H7 (cell line): Measurements from ENCODE around the gene ZDHHC22. TPM values are rescaled to one million over a fixed set of nuclear protein-coding genes. Genes with fewer than 3 reads are reported as not detected.

Source experiments
- DNase-seq: peaks from one replicate; pipeline ENCODE4 v3.0.0; 2012
- H3K27me3 ChIP-seq: 2 replicates; pipeline ENCODE4 v1.6.0; 2011; ENCODE audit warnings: mild to moderate bottlenecking, low read length; ENCODE audit not compliant: control insufficient read depth, insufficient read depth
- H3K36me3 ChIP-seq: replicated peaks from 2 replicates; pipeline ENCODE4 v1.5.1; 2011; ENCODE audit warnings: low read length; ENCODE audit not compliant: control insufficient read depth, insufficient read depth
- H3K4me3 ChIP-seq: 2 replicates; pipeline ENCODE4 v1.5.1; 2011; ENCODE audit warnings: low read depth, mild to moderate bottlenecking, control low read depth, low read length, moderate library complexity; ENCODE audit not compliant: insufficient read depth
- total RNA-seq: library from RNA; depleted of rRNA; stranded (reverse); fragments of >200 nt; shearing (Covaris generic); gene quantifications from 2 replicates; pipeline ENCODE4 v1.2.3, GENCODE V29; 2014

The ZDHHC22 gene
- total RNA-seq, 1 experiment from 2014 or later, result 8.9 TPM

- Histone ChIP-seq H3K27me3 (peaks cover 2% of the 10 kb centered on the region; the same call in 1 of the 2 replicates), H3K36me3 (no peaks in the 10 kb centered on the region), H3K4me3 (no peak overlapping the region)
- DNase-seq, result peak; percentile 21
Observed at GRCh38 chr14:77145975-77146740, 4.6 kb upstream of the ZDHHC22 start.

- no peak overlapping the region for H3K4me3 ChIP-seq
- DNase-seq, result peak; percentile 28
- no peaks in the 10 kb centered on the region for H3K36me3 ChIP-seq
- peaks cover 9% of the 10 kb centered on the region for H3K27me3 ChIP-seq
Observed at GRCh38 chr14:77144412-77145115, 3.0 kb upstream of the ZDHHC22 start.

GRCh38 chr14:77143071-77143470 lies 1.5 kb upstream of the ZDHHC22 start:
- H3K36me3 ChIP-seq, result peaks cover 6% of the 10 kb centered on the region
- no peak overlapping the region; the same call in 1 of the 2 replicates for H3K4me3 ChIP-seq
- H3K27me3 ChIP-seq, result peaks cover 9% of the 10 kb centered on the region
- no peak for DNase-seq

- H3K4me3 ChIP-seq, result peak overlapping the region; percentile 81
- H3K36me3 ChIP-seq, result peaks cover 12% of the 10 kb centered on the region
- no peak for DNase-seq
- peaks cover 9% of the 10 kb centered on the region for H3K27me3 ChIP-seq
Observed at GRCh38 chr14:77142005-77142800, 612 bp upstream of the ZDHHC22 start.

- H3K36me3 ChIP-seq, result peaks cover 19% of the 10 kb centered on the region
- peak overlapping the region; percentile 81 for H3K4me3 ChIP-seq
- DNase-seq, result peak; percentile 74
- peaks cover 7% of the 10 kb centered on the region for H3K27me3 ChIP-seq
Observed at GRCh38 chr14:77140359-77141213, 1.0 kb downstream of the ZDHHC22 start.

GRCh38 chr14:77139540-77140358 lies 1.8 kb downstream of the ZDHHC22 start:
- Histone ChIP-seq H3K4me3 (peak overlapping the region; percentile 81), H3K36me3 (peaks cover 20% of the 10 kb centered on the region), H3K27me3 (peaks cover 7% of the 10 kb centered on the region)
- DNase-seq, result peak; percentile 97

GRCh38 chr14:77139022-77139421 lies 2.6 kb downstream of the ZDHHC22 start:
- Histone ChIP-seq H3K27me3 (peaks cover 7% of the 10 kb centered on the region), H3K36me3 (peaks cover 20% of the 10 kb centered on the region), H3K4me3 (no peak overlapping the region)
- no peak for DNase-seq

- no peaks in the 10 kb centered on the region; the same call in 1 of the 2 replicates for H3K27me3 ChIP-seq
- DNase-seq, result peak; percentile 92
- H3K36me3 ChIP-seq, result peaks cover 26% of the 10 kb centered on the region
Observed at GRCh38 chr14:77133720-77134338, 7.8 kb downstream of the ZDHHC22 start.

GRCh38 chr14:77131871-77132486 lies 9.6 kb downstream of the ZDHHC22 start:
- DNase-seq, result peak; percentile 47
- H3K36me3 ChIP-seq, result peaks cover 12% of the 10 kb centered on the region
- H3K4me3 ChIP-seq, result no peak overlapping the region
- no peaks in the 10 kb centered on the region; the same call in 1 of the 2 replicates for H3K27me3 ChIP-seq

More at GRCh38 chr14:77133720-77134338, 7.8 kb downstream of the ZDHHC22 start:
- no peak overlapping the region for H3K4me3 ChIP-seq

GRCh38 chr14:77131206-77131605 lies 10.4 kb downstream of the ZDHHC22 start:
- H3K36me3 ChIP-seq, result peaks cover 10% of the 10 kb centered on the region
- no peak overlapping the region for H3K4me3 ChIP-seq
- peaks cover 4% of the 10 kb centered on the region; the same call in 1 of the 2 replicates for H3K27me3 ChIP-seq
- DNase-seq, result no peak

GRCh38 chr14:77130386-77130785 lies 11.2 kb downstream of the ZDHHC22 start:
- DNase-seq, result no peak
- H3K36me3 ChIP-seq, result peaks cover 6% of the 10 kb centered on the region
- peaks cover 10% of the 10 kb centered on the region for H3K27me3 ChIP-seq
- no peak overlapping the region for H3K4me3 ChIP-seq

- H3K4me3 ChIP-seq, result no peak overlapping the region
- peaks cover 5% of the 10 kb centered on the region for H3K36me3 ChIP-seq
- no peak for DNase-seq
- H3K27me3 ChIP-seq, result peaks cover 17% of the 10 kb centered on the region
Observed at GRCh38 chr14:77128414-77128891, 13.1 kb downstream of the ZDHHC22 start.
